CD1c-positive myeloid dendritic cell (primary cell): Measurements from ENCODE around the gene VAX1.
"Not testable (repeated sequence)": the region's sequence is repeated elsewhere in the genome, so short reads cannot be mapped to it uniquely, and the experiment has no call there.

Experiments
- DNase-seq: peaks from one replicate; pipeline ENCODE4 v3.0.0-alpha.2; 2016; ENCODE audit errors: extremely low spot score

The VAX1 gene

GRCh38 chr10:117134306-117135025 is 3.6 kb downstream of the VAX1 start:
- no peak for DNase-seq

GRCh38 chr10:117134056-117134305 is 4.1 kb downstream of the VAX1 start:
- no peak for DNase-seq

GRCh38 chr10:117133273-117134055 is 4.6 kb downstream of the VAX1 start:
- DNase-seq, result no peak

GRCh38 chr10:117132751-117133231 is 5.3 kb downstream of the VAX1 start:
- no peak for DNase-seq

GRCh38 chr10:117131376-117132327 is 6.4 kb downstream of the VAX1 start:
- DNase-seq, result peak; percentile 64

GRCh38 chr10:117130862-117131375 is 7.2 kb downstream of the VAX1 start:
- DNase-seq, result no peak

- DNase-seq, result no peak
These were observed 7.7 kb downstream of the VAX1 start for GRCh38 chr10:117130346-117130745.

- not testable (repeated sequence) for DNase-seq
These were observed 11.4 kb downstream of the VAX1 start for GRCh38 chr10:117126645-117127044.

GRCh38 chr10:117126034-117126433 is 12.0 kb downstream of the VAX1 start:
- no peak for DNase-seq

GRCh38 chr10:117112220-117112619 is 25.9 kb downstream of the VAX1 start:
- no peak for DNase-seq

- DNase-seq, result peak; percentile 4
These were observed 30.8 kb downstream of the VAX1 start for GRCh38 chr10:117107238-117107637.

GRCh38 chr10:117096599-117097201 is 41.4 kb downstream of the VAX1 start:
- no peak for DNase-seq

- no peak for DNase-seq
These were observed 43.2 kb downstream of the VAX1 start for GRCh38 chr10:117094856-117095255.

- DNase-seq, result no peak
These were observed 45.7 kb downstream of the VAX1 start for GRCh38 chr10:117092386-117092785.

- no peak for DNase-seq
These were observed 47.2 kb downstream of the VAX1 start for GRCh38 chr10:117090834-117091233.

- DNase-seq, result no peak
These were observed 50.5 kb downstream of the VAX1 start for GRCh38 chr10:117087521-117087920.

GRCh38 chr10:117086546-117086945 is 51.5 kb downstream of the VAX1 start:
- DNase-seq, result no peak

GRCh38 chr10:117084421-117085246 is 53.4 kb downstream of the VAX1 start:
- DNase-seq, result not testable (repeated sequence)
